ENCODE data around the gene COX19. TPM values are rescaled to one million over a fixed set of nuclear protein-coding genes. Genes with fewer than 3 reads are reported as not detected.

COX19 gene
- total RNA-seq, 4 donors from 2014 or later = 11.6 to 55.2 (median 13.2) TPM

GRCh38 chr7:975702-976473 is 539 bp upstream of the COX19 start:
- peak overlapping the region; percentile 99 for H3K4me3 ChIP-seq
- TF ChIP-seq EP300 (IDR thresholded peaks at IDR 0.05) = no peak
- TF ChIP-seq POLR2AphosphoS5 (IDR thresholded peaks at IDR 0.05) = no peak
- no peak for TF ChIP-seq POLR2A (IDR thresholded peaks at IDR 0.05)
- no peak for TF ChIP-seq CTCF (IDR thresholded peaks at IDR 0.05)
- H3K27ac ChIP-seq = peak overlapping the region; percentile 100
- no peaks in the 10 kb centered on the region for H3K27me3 ChIP-seq
- 50% methylated on average over 25 of the region's 28 CpGs for WGBS
- H3K36me3 ChIP-seq = peaks cover 23% of the 10 kb centered on the region
- no peaks in the 10 kb centered on the region for H3K9me3 ChIP-seq
- H3K4me1 ChIP-seq = peaks cover 46% of the 10 kb centered on the region
- no peak for DNase-seq (ENCODE audit: low spot score in 2 of 2)

GRCh38 chr7:974172-974571 is 1.2 kb downstream of the COX19 start:
- no peaks in the 10 kb centered on the region for H3K27me3 ChIP-seq
- no peak for DNase-seq (ENCODE audit: low spot score in 2 of 2)
- peaks cover 35% of the 10 kb centered on the region for H3K36me3 ChIP-seq
- H3K4me3 ChIP-seq = peak overlapping the region; percentile 99
- no peaks in the 10 kb centered on the region for H3K9me3 ChIP-seq
- 12% methylated on average over 7 of the region's 7 CpGs for WGBS
- H3K27ac ChIP-seq = no peak overlapping the region
- TF ChIP-seq POLR2AphosphoS5 (IDR thresholded peaks at IDR 0.05) = no peak
- no peak for TF ChIP-seq POLR2A (IDR thresholded peaks at IDR 0.05)
- TF ChIP-seq EP300 (IDR thresholded peaks at IDR 0.05) = no peak
- no peak for TF ChIP-seq CTCF (IDR thresholded peaks at IDR 0.05)
- H3K4me1 ChIP-seq = peaks cover 46% of the 10 kb centered on the region

- Histone ChIP-seq H3K4me1 (peaks cover 46% of the 10 kb centered on the region), H3K27ac (no peak overlapping the region), H3K27me3 (no peaks in the 10 kb centered on the region), H3K9me3 (no peaks in the 10 kb centered on the region), H3K4me3 (peak overlapping the region; percentile 99), H3K36me3 (peaks cover 44% of the 10 kb centered on the region)
- TF ChIP-seq CTCF (IDR thresholded peaks at IDR 0.05) (no peak), EP300 (IDR thresholded peaks at IDR 0.05) (no peak)
- 85% methylated on average over 8 of the region's 9 CpGs for WGBS
- DNase-seq (ENCODE audit: low spot score in 2 of 2) = no peak
These were observed 2.0 kb downstream of the COX19 start for GRCh38 chr7:973312-973711.

GRCh38 chr7:972676-973309 is 2.6 kb downstream of the COX19 start:
- no peaks in the 10 kb centered on the region for H3K27me3 ChIP-seq
- TF ChIP-seq EP300 (IDR thresholded peaks at IDR 0.05) (no peak), POLR2AphosphoS5 (IDR thresholded peaks at IDR 0.05) (no peak)
- no peak overlapping the region for H3K27ac ChIP-seq
- no peaks in the 10 kb centered on the region for H3K9me3 ChIP-seq
- no peak overlapping the region for H3K4me3 ChIP-seq
- H3K36me3 ChIP-seq = peaks cover 49% of the 10 kb centered on the region
- no peak for DNase-seq (ENCODE audit: low spot score in 2 of 2)
- WGBS = 77% methylated on average over 10 of the region's 10 CpGs
- H3K4me1 ChIP-seq = peaks cover 46% of the 10 kb centered on the region

- DNase-seq (ENCODE audit: low spot score in 2 of 2) = no peak
- Histone ChIP-seq H3K36me3 (peaks cover 56% of the 10 kb centered on the region), H3K4me3 (no peak overlapping the region), H3K27me3 (no peaks in the 10 kb centered on the region), H3K4me1 (peaks cover 40% of the 10 kb centered on the region), H3K9me3 (no peaks in the 10 kb centered on the region), H3K27ac (no peak overlapping the region)
- TF ChIP-seq CTCF (IDR thresholded peaks at IDR 0.05) = no peak
- no peak for TF ChIP-seq EP300 (IDR thresholded peaks at IDR 0.05)
- TF ChIP-seq POLR2AphosphoS5 (IDR thresholded peaks at IDR 0.05) = no peak
- TF ChIP-seq POLR2A (IDR thresholded peaks at IDR 0.05) = no peak
- WGBS = 88% methylated on average over 12 of the region's 12 CpGs
These were observed 3.2 kb downstream of the COX19 start for GRCh38 chr7:972110-972509.
